Smooth muscle cell (in vitro differentiated cells): ENCODE measurements around the gene ZNF117. TPM values are rescaled to one million over a fixed set of nuclear protein-coding genes. Genes with fewer than 3 reads are reported as not detected.
"Not testable (repeated sequence)": the region's sequence is repeated elsewhere in the genome, so short reads cannot be mapped to it uniquely, and the experiment has no call there.

Source experiments
- DNase-seq: peaks from one replicate; lab custom pipeline; 2025; ENCODE audit not compliant: unreplicated experiment; lab: John Stamatoyannopoulos, UW
- H2AFZ ChIP-seq: fragments of 200-600 bp; sonication (generic); 2 replicates; pipeline ENCODE4 v1.6.0; 2016; ENCODE audit warnings: antibody characterized with exemption, low read depth, mild to moderate bottlenecking
- H3F3A ChIP-seq: fragments of 200-600 bp; sonication (generic); 2 replicates; pipeline ENCODE4 v1.6.0; 2017; ENCODE audit warnings: antibody characterized with exemption, low read depth
- H3K27ac ChIP-seq: fragments of 200-600 bp; sonication (generic); 2 replicates; pipeline ENCODE4 v1.5.1; 2016; ENCODE audit warnings: low read depth, mild to moderate bottlenecking
- H3K27me3 ChIP-seq: fragments of 200-600 bp; sonication (generic); 2 replicates; pipeline ENCODE4 v1.6.1; 2016; ENCODE audit warnings: low read depth, mild to moderate bottlenecking
- H3K36me3 ChIP-seq: fragments of 200-600 bp; sonication (generic); 2 replicates; pipeline ENCODE4 v1.5.1; 2016; ENCODE audit warnings: low read depth
- H3K4me1 ChIP-seq: fragments of 200-600 bp; sonication (generic); 2 replicates; pipeline ENCODE4 v1.5.1; 2016; ENCODE audit warnings: low read depth
- H3K4me2 ChIP-seq: fragments of 200-600 bp; sonication (generic); 2 replicates; pipeline ENCODE4 v1.6.0; 2016; ENCODE audit warnings: mild to moderate bottlenecking
- H3K4me3 ChIP-seq: fragments of 200-600 bp; sonication (generic); 2 replicates; pipeline ENCODE4 v1.5.1; 2016; ENCODE audit warnings: mild to moderate bottlenecking
- H3K79me2 ChIP-seq: fragments of 200-600 bp; sonication (generic); 2 replicates; pipeline ENCODE4 v1.6.0; 2016; ENCODE audit warnings: low read depth, mild to moderate bottlenecking
- H3K9ac ChIP-seq: fragments of 200-600 bp; sonication (generic); 2 replicates; pipeline ENCODE4 v1.6.0; 2016; ENCODE audit warnings: low read depth
- H3K9me3 ChIP-seq: fragments of 200-600 bp; sonication (generic); replicated peaks from 2 replicates; pipeline ENCODE4 v1.5.1; 2016; ENCODE audit warnings: low read depth
- H4K20me1 ChIP-seq: fragments of 200-600 bp; sonication (generic); 2 replicates; pipeline ENCODE4 v1.6.0; 2016; ENCODE audit warnings: low read depth
- CTCF ChIP-seq: fragments of 200-600 bp; sonication (generic); IDR thresholded peaks from 2 replicates; pipeline ENCODE4 v1.5.1; 2017; ENCODE audit warnings: borderline replicate concordance, mild to moderate bottlenecking, antibody characterized with exemption; ENCODE audit not compliant: insufficient read depth, poor library complexity, severe bottlenecking
- WGBS: methylation state at CpG from one replicate; pipeline ENCODE4 v1.1.7; 2016; ENCODE audit warnings: low lambda C conversion rate; 5-methylcytosine and 5-hydroxymethylcytosine counted together
- polyA plus RNA-seq: library from polyadenylated mRNA; unstranded; fragments of >200 nt; fragmentation: Nextera tagmentation; extraction: Ambion mirVana; gene quantifications from 2 replicates; pipeline ENCODE4 v1.2.1, GENCODE V29; 2016
- small RNA-seq: library from RNA; depleted of rRNA; stranded (forward); fragments of <200 nt; gene quantifications from one replicate; pipeline ENCODE3, GENCODE V24; 2014
- total RNA-seq: library from RNA; depleted of rRNA; stranded (reverse); fragments of >200 nt; gene quantifications from 2 replicates; pipeline ENCODE4 v1.2.3, GENCODE V29; 2014

Gene ZNF117
- total and polyA plus RNA-seq, 2 experiments from 2014 or later = 1.4 to 11.5 TPM

GRCh38 chr7:64938540-64938939 lies 52.3 kb downstream of the ZNF117 start:
- H4K20me1 ChIP-seq = no peaks in the 10 kb centered on the region
- no peaks in the 10 kb centered on the region for H3F3A ChIP-seq
- H3K79me2 ChIP-seq = no peaks in the 10 kb centered on the region
- H3K9me3 ChIP-seq = no peaks in the 10 kb centered on the region
- no peak overlapping the region for H3K4me3 ChIP-seq
- DNase-seq = no peak
- 95% methylated on average over 1 of the region's 1 CpG for WGBS
- no peak overlapping the region for H3K9ac ChIP-seq
- no peaks in the 10 kb centered on the region for H3K36me3 ChIP-seq
- H3K27me3 ChIP-seq = no peaks in the 10 kb centered on the region
- TF ChIP-seq CTCF = no peak
- no peak overlapping the region for H3K27ac ChIP-seq
- H3K4me2 ChIP-seq = no peak overlapping the region
- no peaks in the 10 kb centered on the region for H3K4me1 ChIP-seq
- H2AFZ ChIP-seq = no peak overlapping the region

- H2AFZ ChIP-seq = no peak overlapping the region
- H3K4me2 ChIP-seq = no peak overlapping the region
- no peaks in the 10 kb centered on the region for H3K4me1 ChIP-seq
- H3K36me3 ChIP-seq = peaks cover under 1% of the 10 kb centered on the region
- H3F3A ChIP-seq = no peaks in the 10 kb centered on the region
- no peaks in the 10 kb centered on the region for H3K27me3 ChIP-seq
- TF ChIP-seq CTCF = no peak
- no peak for DNase-seq
- no peaks in the 10 kb centered on the region for H4K20me1 ChIP-seq
- H3K79me2 ChIP-seq = no peaks in the 10 kb centered on the region
- no peak overlapping the region for H3K27ac ChIP-seq
- no peak overlapping the region for H3K4me3 ChIP-seq
- WGBS = 100% methylated on average over 1 of the region's 1 CpG
- peaks cover under 1% of the 10 kb centered on the region for H3K9me3 ChIP-seq
- H3K9ac ChIP-seq = no peak overlapping the region
These were observed 56.4 kb downstream of the ZNF117 start for GRCh38 chr7:64934478-64934877.

- not testable (repeated sequence) for H3K27me3 ChIP-seq, H3K4me1 ChIP-seq, H3K79me2 ChIP-seq, H4K20me1 ChIP-seq, H3K9ac ChIP-seq, H3K27ac ChIP-seq, H2AFZ ChIP-seq, H3F3A ChIP-seq, H3K4me3 ChIP-seq, H3K4me2 ChIP-seq, DNase-seq
- peaks cover 36% of the 10 kb centered on the region for H3K36me3 ChIP-seq
- peaks cover 38% of the 10 kb centered on the region for H3K9me3 ChIP-seq
- 98% methylated on average over 4 of the region's 4 CpGs for WGBS
These were observed 62.3 kb downstream of the ZNF117 start for GRCh38 chr7:64928252-64929187.

Small RNA genes lying within 50 kb of the gene (small RNA-seq; reads per million reads assigned to genes)
- gene RNU6-1229P = not detected

Other genes starting within 250 kb of the ZNF117 start
- gene ZNF138, start 196.6 kb downstream of the ZNF117 start, total RNA-seq = 4.5 and 14.8 TPM in 2 replicates
- gene ZNF138, start 196.6 kb downstream of the ZNF117 start, polyA plus RNA-seq = 3.2 and 3.5 TPM in 2 replicates
- 4.4 and 5.7 TPM in 2 replicates for gene ZNF273, start 87.8 kb downstream of the ZNF117 start, total RNA-seq
- 2.0 and 2.2 TPM in 2 replicates for gene ZNF273, start 87.8 kb downstream of the ZNF117 start, polyA plus RNA-seq
- gene ERV3-1, start 15.7 kb upstream of the ZNF117 start, total RNA-seq = 16.8 and 19.4 TPM in 2 replicates
- gene ERV3-1, start 15.7 kb upstream of the ZNF117 start, polyA plus RNA-seq = 6.7 and 9.6 TPM in 2 replicates